ENCODE data around the gene TM7SF2. TPM values are rescaled to one million over a fixed set of nuclear protein-coding genes. Genes with fewer than 3 reads are reported as not detected.
A peak's percentile ranks its signal among the peaks of the same experiment; 100 is the strongest.

TM7SF2 gene
- total RNA-seq, 2 experiments from 2014 or later: 20.0 to 20.4 TPM

DNA sequence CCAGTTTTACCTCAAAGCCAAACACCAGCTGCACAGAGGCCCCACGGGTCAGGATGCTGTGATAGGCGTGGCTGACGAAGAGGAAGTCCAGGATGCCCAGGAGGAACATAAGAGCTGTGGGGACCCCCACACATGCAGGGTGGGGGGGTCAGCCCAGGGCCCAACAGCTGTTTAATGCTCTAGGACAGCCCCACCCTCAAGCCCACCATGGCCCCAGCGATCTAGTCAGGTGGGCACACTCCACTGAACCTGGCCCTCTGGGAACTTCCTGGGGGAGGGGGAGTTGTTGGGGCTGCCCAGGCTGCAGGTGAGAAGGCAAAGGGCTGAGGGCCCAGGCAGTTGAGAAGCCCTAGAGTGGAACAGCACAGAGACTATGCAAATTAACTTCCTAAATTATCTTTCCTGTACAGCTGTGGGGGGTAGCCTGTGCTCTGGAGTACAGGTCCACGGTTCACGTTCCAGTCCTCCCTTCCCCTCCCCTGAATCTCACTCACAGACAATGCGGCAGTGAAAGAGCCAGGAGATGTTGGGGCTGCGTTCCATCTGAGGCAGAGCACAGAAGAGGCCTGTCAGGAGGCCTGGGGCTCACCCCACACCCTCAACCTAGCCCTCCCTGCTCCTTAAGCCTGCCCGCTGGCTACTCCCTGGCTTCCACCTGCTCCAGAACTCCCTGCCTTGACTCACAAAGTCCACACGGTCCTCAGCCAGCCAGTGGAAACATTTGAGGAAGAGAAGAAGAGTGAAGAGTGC, 20.7 kb downstream of the TM7SF2 start:
- TF ChIP-seq, protein P1, sequence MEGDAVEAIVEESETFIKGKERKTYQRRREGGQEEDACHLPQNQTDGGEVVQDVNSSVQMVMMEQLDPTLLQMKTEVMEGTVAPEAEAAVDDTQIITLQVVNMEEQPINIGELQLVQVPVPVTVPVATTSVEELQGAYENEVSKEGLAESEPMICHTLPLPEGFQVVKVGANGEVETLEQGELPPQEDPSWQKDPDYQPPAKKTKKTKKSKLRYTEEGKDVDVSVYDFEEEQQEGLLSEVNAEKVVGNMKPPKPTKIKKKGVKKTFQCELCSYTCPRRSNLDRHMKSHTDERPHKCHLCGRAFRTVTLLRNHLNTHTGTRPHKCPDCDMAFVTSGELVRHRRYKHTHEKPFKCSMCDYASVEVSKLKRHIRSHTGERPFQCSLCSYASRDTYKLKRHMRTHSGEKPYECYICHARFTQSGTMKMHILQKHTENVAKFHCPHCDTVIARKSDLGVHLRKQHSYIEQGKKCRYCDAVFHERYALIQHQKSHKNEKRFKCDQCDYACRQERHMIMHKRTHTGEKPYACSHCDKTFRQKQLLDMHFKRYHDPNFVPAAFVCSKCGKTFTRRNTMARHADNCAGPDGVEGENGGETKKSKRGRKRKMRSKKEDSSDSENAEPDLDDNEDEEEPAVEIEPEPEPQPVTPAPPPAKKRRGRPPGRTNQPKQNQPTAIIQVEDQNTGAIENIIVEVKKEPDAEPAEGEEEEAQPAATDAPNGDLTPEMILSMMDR (IDR thresholded peaks at IDR 0.05): no peak
- Mint-ChIP-seq H3K27me3 (no peaks in the 10 kb centered on the region), H3K9me3 (no peaks in the 10 kb centered on the region), H3K36me3 (ENCODE audit: low read depth) (peaks cover 77% of the 10 kb centered on the region), H3K4me3 (peak overlapping the region; percentile 99), H3K4me1 (ENCODE audit: low read depth) (peaks cover 45% of the 10 kb centered on the region), H3K27ac (peak overlapping the region; percentile 100)
- DNase-seq (peak in 2 of 14 experiments; percentile 2 to 31), ATAC-seq (ENCODE audit: poor library complexity) (no peak)
- Histone ChIP-seq H3K27me3 (ENCODE audit: control insufficient read depth in 1 of 2, insufficient read depth in 2 of 2, low read length in 2 of 2) (no peaks in the 10 kb centered on the region), H3K4me1 (ENCODE audit: insufficient read depth, low read length) (peaks cover 47% of the 10 kb centered on the region), H3K36me3 (ENCODE audit: insufficient read depth, low read length) (peaks cover 58% of the 10 kb centered on the region), H3K27ac (ENCODE audit: low read depth in 1 of 2, low read length in 2 of 2) (no peak overlapping the region), H3K4me3 (ENCODE audit: low read length) (no peak overlapping the region), H3K9me3 (ENCODE audit: control insufficient read depth in 1 of 2, insufficient read depth in 1 of 2, low read length in 2 of 2) (no peaks in the 10 kb centered on the region)
- ChIA-PET CTCF (interaction anchor here (1.4 kb wide), 1 partner anchor 22 kb away, joined by 5 read pairs; no protein-coding TSS in a partner anchor), POLR2A (interaction anchor here (0.8 to 4.4 kb wide), 3 partner anchors 10 to 20 kb away, joined by 5 to 57 read pairs (median 18); partner anchors contain the start of genes FAU, MRPL49, TM7SF2 and ZNHIT2)
- intact Hi-C loops (cut with DNase I, micrococcal nuclease): loop anchor here in 1 of 2 experiments (5.0 kb wide), 1 partner anchor 215 kb away; the partner anchor contains the start of gene ATG2A

DNA sequence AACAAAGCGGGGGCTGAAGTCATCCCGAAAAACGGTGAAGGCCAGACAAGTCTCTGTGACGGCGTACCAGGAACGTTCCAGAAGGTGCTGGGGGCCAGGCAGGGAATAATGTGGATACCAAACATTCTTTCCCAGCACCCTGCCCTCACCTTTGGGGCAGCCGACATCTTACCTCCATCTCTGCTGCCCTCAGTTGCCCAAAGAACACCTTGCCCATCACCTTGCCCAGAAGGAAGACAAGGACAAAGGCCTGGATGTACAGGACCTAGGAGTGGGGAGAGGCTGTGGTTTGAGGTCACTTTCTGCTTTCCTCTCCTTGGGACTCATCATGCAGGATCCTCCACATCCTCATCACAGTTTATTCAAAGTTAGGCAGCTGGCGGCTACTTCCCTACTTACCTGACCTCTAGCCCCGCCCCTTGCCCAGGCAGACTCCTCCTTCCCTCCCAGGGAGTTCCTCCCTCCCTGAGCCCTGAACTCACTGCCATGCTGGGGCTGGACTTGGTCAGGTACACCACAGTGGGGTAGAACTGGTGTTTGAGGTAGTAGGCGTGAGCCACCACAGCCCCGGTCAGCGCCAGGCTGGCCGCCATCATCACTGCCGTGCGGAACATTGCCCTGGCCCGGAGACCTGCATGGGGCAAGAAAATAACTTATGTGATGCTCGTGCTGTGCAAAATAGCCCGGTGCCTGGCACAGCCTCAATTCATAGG, 21.5 kb downstream of the TM7SF2 start:
- Mint-ChIP-seq H3K4me3 (peak overlapping the region; percentile 99), H3K27me3 (no peaks in the 10 kb centered on the region), H3K9me3 (no peaks in the 10 kb centered on the region), H3K4me1 (ENCODE audit: low read depth) (peaks cover 45% of the 10 kb centered on the region), H3K27ac (peak overlapping the region; percentile 100), H3K36me3 (ENCODE audit: low read depth) (peaks cover 69% of the 10 kb centered on the region)
- CTCF ChIA-PET: interaction anchor here (1.0 to 1.4 kb wide), 2 partner anchors 16 to 23 kb away, joined by 3 to 5 read pairs; partner anchors contain the start of gene ZNHIT2
- peak in 8 of 14 experiments; percentile 35 to 69 (median 52) for DNase-seq
- TF ChIP-seq, protein P1 (IDR thresholded peaks at IDR 0.05): no peak
- H3K4me3 ChIP-seq (ENCODE audit: low read length): peak overlapping the region; percentile 83
- peak overlapping the region; percentile 96 to 99 for H3K27ac ChIP-seq (ENCODE audit: low read depth in 1 of 2, low read length in 2 of 2)
- POLR2A ChIA-PET: interaction anchor here (2.1 to 4.4 kb wide), 7 partner anchors 11 to 389 kb away, joined by 9 to 136 read pairs (median 18); partner anchors contain the start of genes FAU, MALAT1, MRPL49 and RASGRP2
- ATAC-seq (ENCODE audit: poor library complexity): no peak
- H3K4me1 ChIP-seq (ENCODE audit: insufficient read depth, low read length): peaks cover 47% of the 10 kb centered on the region
- H3K36me3 ChIP-seq (ENCODE audit: insufficient read depth, low read length): peaks cover 51% of the 10 kb centered on the region
- no peaks in the 10 kb centered on the region for H3K27me3 ChIP-seq (ENCODE audit: control insufficient read depth in 1 of 2, insufficient read depth in 2 of 2, low read length in 2 of 2)
- H3K9me3 ChIP-seq (ENCODE audit: control insufficient read depth in 1 of 2, insufficient read depth in 1 of 2, low read length in 2 of 2): no peaks in the 10 kb centered on the region
- intact Hi-C loops (cut with DNase I, micrococcal nuclease): loop anchor here in 1 of 2 experiments (5.0 kb wide), 1 partner anchor 216 kb away; the partner anchor contains the start of gene ATG2A

DNA sequence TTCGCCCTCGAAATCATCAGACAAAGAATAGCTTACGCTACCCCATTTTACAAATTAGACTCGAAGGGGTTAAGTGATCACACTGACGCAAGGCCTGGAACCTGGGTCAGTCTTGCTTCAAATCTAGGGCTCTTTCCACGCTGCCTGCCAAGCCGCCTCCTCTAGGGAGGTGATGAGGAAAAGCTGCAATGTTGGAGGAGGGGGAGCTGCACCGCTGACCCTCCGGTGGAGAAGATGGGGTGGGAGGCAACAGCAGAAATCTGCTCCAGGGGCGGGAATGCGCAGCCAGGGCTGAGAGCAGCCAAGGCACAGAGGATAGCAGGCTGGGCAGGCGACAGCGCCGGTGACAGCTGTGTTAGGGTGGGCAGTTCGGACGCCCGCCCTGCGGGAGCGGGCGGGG, 22.1 kb downstream of the TM7SF2 start:
- POLR2A ChIA-PET: interaction anchor here (1.5 to 4.4 kb wide), 10 partner anchors 12 to 481 kb away, joined by 3 to 136 read pairs (median 22); partner anchors contain the start of genes FAU, MALAT1, MRPL49 and PCNX3
- Histone ChIP-seq H3K27ac (ENCODE audit: low read depth in 1 of 2, low read length in 2 of 2) (peak overlapping the region; percentile 96 to 99), H3K4me1 (ENCODE audit: insufficient read depth, low read length) (peaks cover 47% of the 10 kb centered on the region), H3K36me3 (ENCODE audit: insufficient read depth, low read length) (peaks cover 45% of the 10 kb centered on the region), H3K9me3 (ENCODE audit: control insufficient read depth in 1 of 2, insufficient read depth in 1 of 2, low read length in 2 of 2) (no peaks in the 10 kb centered on the region), H3K27me3 (ENCODE audit: control insufficient read depth in 1 of 2, insufficient read depth in 2 of 2, low read length in 2 of 2) (no peaks in the 10 kb centered on the region), H3K4me3 (ENCODE audit: low read length) (peak overlapping the region; percentile 83)
- Mint-ChIP-seq H3K4me3 (peak overlapping the region; percentile 99), H3K27ac (peak overlapping the region; percentile 100), H3K9me3 (no peaks in the 10 kb centered on the region), H3K4me1 (ENCODE audit: low read depth) (peaks cover 45% of the 10 kb centered on the region), H3K36me3 (ENCODE audit: low read depth) (peaks cover 64% of the 10 kb centered on the region), H3K27me3 (no peaks in the 10 kb centered on the region)
- no peak for ATAC-seq (ENCODE audit: poor library complexity)
- intact Hi-C loops (cut with DNase I, micrococcal nuclease): loop anchor here (1.0 to 5.0 kb wide), 3 partner anchors 17 to 216 kb away; partner anchors contain the start of genes ATG2A (in 1 of the 2), VPS51 (in 1 of the 2) and ZNHIT2 (in 1 of the 2)
- DNase-seq: no peak
- TF ChIP-seq, protein P1 (IDR thresholded peaks at IDR 0.05): no peak
- CTCF ChIA-PET: interaction anchor here (1.0 to 1.4 kb wide), 2 partner anchors 16 to 23 kb away, joined by 3 to 5 read pairs; partner anchors contain the start of gene ZNHIT2
